Measurements from ENCODE around the gene PDE2A. TPM values are rescaled to one million over a fixed set of nuclear protein-coding genes. Genes with fewer than 3 reads are reported as not detected.
A peak's percentile ranks its signal among the peaks of the same experiment; 100 is the strongest.

Gene PDE2A
- total RNA-seq, 1 experiment from 2014 or later = 3.7 TPM

DNA sequence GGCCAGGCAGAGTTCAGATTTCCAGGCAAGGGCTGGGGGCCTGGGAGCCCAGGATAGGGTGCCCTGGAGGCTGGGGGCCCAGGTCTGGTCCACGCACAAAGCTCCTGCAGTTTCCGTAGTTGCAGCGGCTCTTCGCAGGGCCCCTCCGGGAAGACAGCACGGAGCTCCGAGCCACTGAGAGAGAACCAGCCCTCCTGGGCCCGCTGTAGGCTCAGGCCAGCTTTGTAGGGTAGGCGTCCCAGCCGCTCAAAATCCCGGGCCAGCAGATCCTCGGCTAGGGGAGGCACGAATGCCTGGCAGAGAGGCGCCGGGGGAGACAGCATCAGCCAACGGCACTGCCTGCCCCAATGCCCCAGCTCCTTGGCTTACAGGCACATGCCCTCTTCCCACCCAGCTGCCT is 23.6 kb upstream of the PDE2A start (continued):
- TF ChIP-seq, protein P1, sequence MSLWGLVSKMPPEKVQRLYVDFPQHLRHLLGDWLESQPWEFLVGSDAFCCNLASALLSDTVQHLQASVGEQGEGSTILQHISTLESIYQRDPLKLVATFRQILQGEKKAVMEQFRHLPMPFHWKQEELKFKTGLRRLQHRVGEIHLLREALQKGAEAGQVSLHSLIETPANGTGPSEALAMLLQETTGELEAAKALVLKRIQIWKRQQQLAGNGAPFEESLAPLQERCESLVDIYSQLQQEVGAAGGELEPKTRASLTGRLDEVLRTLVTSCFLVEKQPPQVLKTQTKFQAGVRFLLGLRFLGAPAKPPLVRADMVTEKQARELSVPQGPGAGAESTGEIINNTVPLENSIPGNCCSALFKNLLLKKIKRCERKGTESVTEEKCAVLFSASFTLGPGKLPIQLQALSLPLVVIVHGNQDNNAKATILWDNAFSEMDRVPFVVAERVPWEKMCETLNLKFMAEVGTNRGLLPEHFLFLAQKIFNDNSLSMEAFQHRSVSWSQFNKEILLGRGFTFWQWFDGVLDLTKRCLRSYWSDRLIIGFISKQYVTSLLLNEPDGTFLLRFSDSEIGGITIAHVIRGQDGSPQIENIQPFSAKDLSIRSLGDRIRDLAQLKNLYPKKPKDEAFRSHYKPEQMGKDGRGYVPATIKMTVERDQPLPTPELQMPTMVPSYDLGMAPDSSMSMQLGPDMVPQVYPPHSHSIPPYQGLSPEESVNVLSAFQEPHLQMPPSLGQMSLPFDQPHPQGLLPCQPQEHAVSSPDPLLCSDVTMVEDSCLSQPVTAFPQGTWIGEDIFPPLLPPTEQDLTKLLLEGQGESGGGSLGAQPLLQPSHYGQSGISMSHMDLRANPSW (CRISPR knock-in tag; conservative IDR thresholded peaks at IDR 0.05; ENCODE audit: low read depth) = no peak

DNA sequence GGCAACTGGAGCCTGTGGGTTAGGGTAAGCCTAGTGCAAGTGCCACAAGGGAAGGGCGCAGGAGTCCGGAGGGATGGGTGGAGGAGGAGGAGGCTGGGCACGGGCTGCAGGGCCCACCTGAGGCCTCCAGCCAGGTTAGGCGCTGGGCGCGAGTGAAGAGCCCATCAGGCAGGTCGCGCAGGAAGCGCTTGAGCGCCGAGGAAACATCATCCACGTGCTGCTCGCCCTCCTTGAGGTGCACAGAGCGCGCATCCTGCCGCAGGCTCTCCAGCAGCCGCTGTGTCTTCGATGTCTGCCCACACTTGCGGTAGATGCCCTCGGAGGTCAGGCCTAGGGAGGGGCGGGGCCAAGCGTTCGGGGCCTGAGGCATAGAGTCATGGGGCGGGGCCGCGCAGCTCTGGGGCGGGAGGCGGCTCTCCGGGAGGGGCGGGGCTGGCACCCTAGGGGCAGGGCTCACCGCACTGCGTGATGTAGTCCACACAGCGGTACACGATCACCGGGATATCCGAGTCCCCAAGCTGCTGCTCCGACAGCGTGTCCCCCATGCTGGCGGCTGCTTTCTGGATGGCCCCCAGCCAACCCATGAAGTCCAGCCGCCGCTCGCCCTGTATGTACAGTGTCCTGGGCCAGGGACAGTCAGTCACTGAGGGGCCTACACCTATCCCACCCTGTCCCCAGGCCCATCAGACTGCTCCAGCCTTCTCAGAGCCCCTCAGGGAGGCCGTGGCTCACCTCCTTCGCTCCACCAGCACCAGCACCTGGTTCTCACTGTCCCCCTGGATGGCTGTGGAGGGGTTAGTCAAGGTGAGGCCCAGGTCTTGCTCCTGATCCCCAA is 22.9 kb upstream of the PDE2A start:
- H3K27me3 Mint-ChIP-seq (ENCODE audit: low read depth) = no peaks in the 10 kb centered on the region
- POLR2A ChIA-PET = interaction anchor here (0.6 kb wide), 1 partner anchor 846 kb away, joined by 6 read pairs; no protein-coding TSS in a partner anchor
- no peak overlapping the region for H3K27ac Mint-ChIP-seq
- no peaks in the 10 kb centered on the region for H3K4me1 Mint-ChIP-seq
- H3K36me3 Mint-ChIP-seq = peaks cover 37% of the 10 kb centered on the region
- no peak overlapping the region for H3K4me3 Mint-ChIP-seq
- CTCF ChIA-PET = interaction anchor here (1.3 to 2.2 kb wide), 2 partner anchors 13 to 98 kb away, joined by 3 to 14 read pairs; no protein-coding TSS in a partner anchor
- TF ChIP-seq, protein P2, sequence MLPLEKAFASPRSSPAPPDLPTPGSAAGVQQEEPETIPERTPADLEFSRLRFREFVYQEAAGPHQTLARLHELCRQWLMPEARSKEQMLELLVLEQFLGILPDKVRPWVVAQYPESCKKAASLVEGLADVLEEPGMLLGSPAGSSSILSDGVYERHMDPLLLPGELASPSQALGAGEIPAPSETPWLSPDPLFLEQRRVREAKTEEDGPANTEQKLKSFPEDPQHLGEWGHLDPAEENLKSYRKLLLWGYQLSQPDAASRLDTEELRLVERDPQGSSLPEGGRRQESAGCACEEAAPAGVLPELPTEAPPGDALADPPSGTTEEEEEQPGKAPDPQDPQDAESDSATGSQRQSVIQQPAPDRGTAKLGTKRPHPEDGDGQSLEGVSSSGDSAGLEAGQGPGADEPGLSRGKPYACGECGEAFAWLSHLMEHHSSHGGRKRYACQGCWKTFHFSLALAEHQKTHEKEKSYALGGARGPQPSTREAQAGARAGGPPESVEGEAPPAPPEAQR (CRISPR knock-in tag; IDR thresholded peaks at IDR 0.05) = no peak
- TF ChIP-seq IRF2 (CRISPR knock-in tag; IDR thresholded peaks at IDR 0.05; ENCODE audit: borderline replicate concordance, low read depth) (no peak), TP53 (CRISPR knock-in tag; IDR thresholded peaks at IDR 0.05) (no peak)
- DNase-seq (ENCODE audit: low spot score) = peak; percentile 81
- no peaks in the 10 kb centered on the region for H3K9me3 Mint-ChIP-seq
- peak; percentile 92 for ATAC-seq

DNA sequence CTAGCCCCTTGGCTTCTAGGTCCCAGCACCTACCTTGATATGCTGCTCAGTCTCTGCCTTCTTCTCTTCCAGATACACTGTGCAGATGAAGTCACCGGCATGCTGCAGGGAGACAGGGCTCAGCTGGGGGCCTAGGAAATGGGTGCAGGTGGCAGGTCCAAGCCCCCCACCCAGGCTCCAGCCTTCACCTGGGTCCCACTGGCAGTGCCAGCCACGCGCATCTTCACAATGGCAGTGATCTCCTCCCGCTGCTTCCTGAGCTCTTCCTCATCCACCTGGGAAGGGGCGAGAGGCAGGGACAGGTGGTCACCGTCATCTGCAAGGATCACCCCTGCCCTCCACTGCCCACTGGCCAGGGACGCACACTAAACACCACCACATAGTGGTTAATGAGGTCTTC is 21.1 kb upstream of the PDE2A start:
- H3K4me1 Mint-ChIP-seq = no peaks in the 10 kb centered on the region
- H3K27ac Mint-ChIP-seq = no peak overlapping the region
- DNase-seq (ENCODE audit: low spot score) (no peak), ATAC-seq (no peak)
- POLR2A ChIA-PET = no interaction called here
- peaks cover 28% of the 10 kb centered on the region for H3K36me3 Mint-ChIP-seq
- H3K9me3 Mint-ChIP-seq = no peaks in the 10 kb centered on the region
- H3K4me3 Mint-ChIP-seq = no peak overlapping the region
- CTCF ChIA-PET = interaction anchor here (1.2 kb wide), 1 partner anchor 105 kb away, joined by 3 read pairs; no protein-coding TSS in a partner anchor
- no peaks in the 10 kb centered on the region for H3K27me3 Mint-ChIP-seq (ENCODE audit: low read depth)
- no peak for TF ChIP-seq ESRRA (CRISPR knock-in tag; IDR thresholded peaks at IDR 0.05; ENCODE audit: borderline replicate concordance)
- TF ChIP-seq SMAD3 (CRISPR knock-in tag; IDR thresholded peaks at IDR 0.05; ENCODE audit: borderline replicate concordance) = no peak
- no peak for TF ChIP-seq ZBTB21 (CRISPR knock-in tag; IDR thresholded peaks at IDR 0.05; ENCODE audit: borderline replicate concordance)
- no peak for TF ChIP-seq ZNF138 (CRISPR knock-in tag; conservative IDR thresholded peaks at IDR 0.05)
- TF ChIP-seq, protein P1 (CRISPR knock-in tag; conservative IDR thresholded peaks at IDR 0.05; ENCODE audit: low read depth) = no peak
- TF ChIP-seq, protein P3, sequence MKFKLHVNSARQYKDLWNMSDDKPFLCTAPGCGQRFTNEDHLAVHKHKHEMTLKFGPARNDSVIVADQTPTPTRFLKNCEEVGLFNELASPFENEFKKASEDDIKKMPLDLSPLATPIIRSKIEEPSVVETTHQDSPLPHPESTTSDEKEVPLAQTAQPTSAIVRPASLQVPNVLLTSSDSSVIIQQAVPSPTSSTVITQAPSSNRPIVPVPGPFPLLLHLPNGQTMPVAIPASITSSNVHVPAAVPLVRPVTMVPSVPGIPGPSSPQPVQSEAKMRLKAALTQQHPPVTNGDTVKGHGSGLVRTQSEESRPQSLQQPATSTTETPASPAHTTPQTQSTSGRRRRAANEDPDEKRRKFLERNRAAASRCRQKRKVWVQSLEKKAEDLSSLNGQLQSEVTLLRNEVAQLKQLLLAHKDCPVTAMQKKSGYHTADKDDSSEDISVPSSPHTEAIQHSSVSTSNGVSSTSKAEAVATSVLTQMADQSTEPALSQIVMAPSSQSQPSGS (CRISPR knock-in tag; IDR thresholded peaks at IDR 0.05; ENCODE audit: borderline replicate concordance, low read depth) = no peak
- TF ChIP-seq ELF4 (CRISPR knock-in tag; IDR thresholded peaks at IDR 0.05; ENCODE audit: low read depth) = no peak
- TF ChIP-seq, protein P4, sequence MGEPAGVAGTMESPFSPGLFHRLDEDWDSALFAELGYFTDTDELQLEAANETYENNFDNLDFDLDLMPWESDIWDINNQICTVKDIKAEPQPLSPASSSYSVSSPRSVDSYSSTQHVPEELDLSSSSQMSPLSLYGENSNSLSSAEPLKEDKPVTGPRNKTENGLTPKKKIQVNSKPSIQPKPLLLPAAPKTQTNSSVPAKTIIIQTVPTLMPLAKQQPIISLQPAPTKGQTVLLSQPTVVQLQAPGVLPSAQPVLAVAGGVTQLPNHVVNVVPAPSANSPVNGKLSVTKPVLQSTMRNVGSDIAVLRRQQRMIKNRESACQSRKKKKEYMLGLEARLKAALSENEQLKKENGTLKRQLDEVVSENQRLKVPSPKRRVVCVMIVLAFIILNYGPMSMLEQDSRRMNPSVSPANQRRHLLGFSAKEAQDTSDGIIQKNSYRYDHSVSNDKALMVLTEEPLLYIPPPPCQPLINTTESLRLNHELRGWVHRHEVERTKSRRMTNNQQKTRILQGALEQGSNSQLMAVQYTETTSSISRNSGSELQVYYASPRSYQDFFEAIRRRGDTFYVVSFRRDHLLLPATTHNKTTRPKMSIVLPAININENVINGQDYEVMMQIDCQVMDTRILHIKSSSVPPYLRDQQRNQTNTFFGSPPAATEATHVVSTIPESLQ (CRISPR knock-in tag; IDR thresholded peaks at IDR 0.05) = no peak
- TF ChIP-seq, protein P5, sequence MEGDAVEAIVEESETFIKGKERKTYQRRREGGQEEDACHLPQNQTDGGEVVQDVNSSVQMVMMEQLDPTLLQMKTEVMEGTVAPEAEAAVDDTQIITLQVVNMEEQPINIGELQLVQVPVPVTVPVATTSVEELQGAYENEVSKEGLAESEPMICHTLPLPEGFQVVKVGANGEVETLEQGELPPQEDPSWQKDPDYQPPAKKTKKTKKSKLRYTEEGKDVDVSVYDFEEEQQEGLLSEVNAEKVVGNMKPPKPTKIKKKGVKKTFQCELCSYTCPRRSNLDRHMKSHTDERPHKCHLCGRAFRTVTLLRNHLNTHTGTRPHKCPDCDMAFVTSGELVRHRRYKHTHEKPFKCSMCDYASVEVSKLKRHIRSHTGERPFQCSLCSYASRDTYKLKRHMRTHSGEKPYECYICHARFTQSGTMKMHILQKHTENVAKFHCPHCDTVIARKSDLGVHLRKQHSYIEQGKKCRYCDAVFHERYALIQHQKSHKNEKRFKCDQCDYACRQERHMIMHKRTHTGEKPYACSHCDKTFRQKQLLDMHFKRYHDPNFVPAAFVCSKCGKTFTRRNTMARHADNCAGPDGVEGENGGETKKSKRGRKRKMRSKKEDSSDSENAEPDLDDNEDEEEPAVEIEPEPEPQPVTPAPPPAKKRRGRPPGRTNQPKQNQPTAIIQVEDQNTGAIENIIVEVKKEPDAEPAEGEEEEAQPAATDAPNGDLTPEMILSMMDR (IDR thresholded peaks at IDR 0.05) = no peak
- no peak for TF ChIP-seq TEAD1 (CRISPR knock-in tag; IDR thresholded peaks at IDR 0.05)
- TF ChIP-seq CREB1 (CRISPR knock-in tag; IDR thresholded peaks at IDR 0.05) = no peak

Measured in WTC11 (cell line).